H9 (cell line): ENCODE results near the gene GARRE1. TPM values are rescaled to one million over a fixed set of nuclear protein-coding genes. Genes with fewer than 3 reads are reported as not detected.
A peak's percentile ranks its signal among the peaks of the same experiment; 100 is the strongest.

Experiments used
- DNase-seq: peaks from one replicate; pipeline ENCODE4 v3.0.0-alpha.2; 2017
- H2AFZ ChIP-seq: one replicate; pipeline ENCODE4 v1.6.1; 2013; ENCODE audit warnings: mild to moderate bottlenecking, low read length, control low read depth, moderate library complexity
- H2AK5ac ChIP-seq: 2 replicates; pipeline ENCODE4 v1.6.1; 2013; ENCODE audit warnings: low read length, control low read depth, mixed read lengths; ENCODE audit not compliant: insufficient read length
- H2BK120ac ChIP-seq: one replicate; pipeline ENCODE4 v1.6.1; 2013; ENCODE audit warnings: low read depth, mild to moderate bottlenecking, low read length, control low read depth, inconsistent platforms; ENCODE audit not compliant: poor library complexity, severe bottlenecking
- H2BK12ac ChIP-seq: 2 replicates; pipeline ENCODE4 v1.6.1; 2013; ENCODE audit warnings: low read length, control low read depth, mixed read lengths, low read depth; ENCODE audit not compliant: insufficient read length
- H2BK15ac ChIP-seq: 2 replicates; pipeline ENCODE4 v1.6.1; 2013; ENCODE audit warnings: low read depth, low read length, control low read depth
- H2BK20ac ChIP-seq: one replicate; pipeline ENCODE4 v1.6.1; 2013; ENCODE audit warnings: low read depth, mild to moderate bottlenecking, low read length, control low read depth, inconsistent platforms; ENCODE audit not compliant: poor library complexity, severe bottlenecking
- H2BK5ac ChIP-seq: 2 replicates; pipeline ENCODE4 v1.6.1; 2013; ENCODE audit warnings: low read length, control low read depth, mixed read lengths; ENCODE audit not compliant: insufficient read length
- H3K14ac ChIP-seq: 2 replicates; pipeline ENCODE4 v1.6.1; 2013; ENCODE audit warnings: low read length, control low read depth; ENCODE audit not compliant: insufficient read depth
- H3K18ac ChIP-seq: 2 replicates; pipeline ENCODE4 v1.6.1; 2013; ENCODE audit warnings: low read depth, mild to moderate bottlenecking, mixed read lengths, low read length, control low read depth; ENCODE audit not compliant: insufficient read length
- H3K23ac ChIP-seq: 2 replicates; pipeline ENCODE4 v1.6.1; 2013; ENCODE audit warnings: low read length, control low read depth, mixed read lengths, low read depth; ENCODE audit not compliant: insufficient read length
- H3K23me2 ChIP-seq: 2 replicates; pipeline ENCODE4 v1.6.1; 2013; ENCODE audit warnings: low read depth, mild to moderate bottlenecking, mixed read lengths, low read length, control low read depth; ENCODE audit not compliant: insufficient read length, poor library complexity, severe bottlenecking
- H3K27ac ChIP-seq: 2 replicates; pipeline ENCODE4 v1.5.1; 2013; ENCODE audit warnings: low read length, control low read depth, mixed read lengths, low read depth; ENCODE audit not compliant: insufficient read length
- H3K27me3 ChIP-seq: 2 replicates; pipeline ENCODE4 v1.6.1; 2013; ENCODE audit warnings: low read length, control low read depth, inconsistent platforms; ENCODE audit not compliant: insufficient read depth
- H3K4ac ChIP-seq: 2 replicates; pipeline ENCODE4 v1.6.1; 2013; ENCODE audit warnings: low read depth, mild to moderate bottlenecking, control low read depth, inconsistent platforms, low read length, moderate library complexity
- H3K4me1 ChIP-seq: 2 replicates; pipeline ENCODE4 v1.6.1; 2013; ENCODE audit warnings: low read length, control low read depth, inconsistent platforms; ENCODE audit not compliant: insufficient read depth
- H3K4me2 ChIP-seq: 2 replicates; pipeline ENCODE4 v1.6.1; 2013; ENCODE audit warnings: low read length, control low read depth, mixed read lengths; ENCODE audit not compliant: insufficient read length, insufficient read depth
- H3K56ac ChIP-seq: 2 replicates; pipeline ENCODE4 v1.6.1; 2013; ENCODE audit warnings: low read depth, mild to moderate bottlenecking, mixed read lengths, low read length, control low read depth; ENCODE audit not compliant: insufficient read length
- H3K79me1 ChIP-seq: 2 replicates; pipeline ENCODE4 v1.6.1; 2013; ENCODE audit warnings: low read depth, mild to moderate bottlenecking, moderate library complexity, low read length, control low read depth, inconsistent platforms; ENCODE audit not compliant: insufficient read depth, poor library complexity, severe bottlenecking
- H3K79me2 ChIP-seq: 2 replicates; pipeline ENCODE4 v1.6.1; 2013; ENCODE audit warnings: low read length, control low read depth, inconsistent platforms; ENCODE audit not compliant: insufficient read depth
- H3K9ac ChIP-seq: 2 replicates; pipeline ENCODE4 v1.6.1; 2013; ENCODE audit warnings: low read length, control low read depth, mixed read lengths; ENCODE audit not compliant: insufficient read length; ENCODE audit errors: extremely low read depth
- H3K9me3 ChIP-seq: one replicate; pipeline ENCODE4 v1.6.1; 2013; ENCODE audit warnings: low read depth, low read length, inconsistent platforms; ENCODE audit not compliant: control insufficient read depth
- H3T11ph ChIP-seq: one replicate; pipeline ENCODE4 v1.6.1; 2013; ENCODE audit warnings: mild to moderate bottlenecking, low read length, control low read depth, inconsistent platforms
- H4K20me1 ChIP-seq: one replicate; pipeline ENCODE4 v1.6.1; 2013; ENCODE audit not compliant: control insufficient read depth, insufficient read length, insufficient read depth
- H4K5ac ChIP-seq: 2 replicates; pipeline ENCODE4 v1.6.1; 2013; ENCODE audit warnings: low read depth, mild to moderate bottlenecking, mixed read lengths, low read length, control low read depth; ENCODE audit not compliant: insufficient read length
- H4K8ac ChIP-seq: replicated peaks from 2 replicates; pipeline ENCODE4 v1.6.1; 2013; ENCODE audit warnings: low read length, control low read depth, mixed read lengths, low read depth; ENCODE audit not compliant: insufficient read length
- H4K91ac ChIP-seq: 2 replicates; pipeline ENCODE4 v1.6.1; 2013; ENCODE audit warnings: low read depth, mild to moderate bottlenecking, moderate library complexity, mixed read lengths, low read length, control low read depth; ENCODE audit not compliant: insufficient read length
- H3K27ac Mint-ChIP-seq, 3 experiments: 2 replicates in 2 of 3; 3 replicates in 1 of 3; pipeline ENCODE4 v1.8.0; 2020 to 2021; ENCODE audit warnings: mixed read lengths in 3 of 3, mild to moderate bottlenecking in 1 of 3, moderate library complexity in 1 of 3
- H3K27me3 Mint-ChIP-seq: 2 replicates; pipeline ENCODE4 v1.8.0; 2021; ENCODE audit warnings: low read depth, mild to moderate bottlenecking, moderate library complexity, mixed read lengths
- H3K36me3 Mint-ChIP-seq, 3 experiments: 2 replicates in 2 of 3; 3 replicates in 1 of 3; pipeline ENCODE4 v1.8.0; 2020 to 2021; ENCODE audit warnings: low read depth in 3 of 3, mixed read lengths in 3 of 3; ENCODE audit not compliant: insufficient read depth in 1 of 3
- H3K4me1 Mint-ChIP-seq, 2 experiments: 2 replicates each; pipeline ENCODE4 v1.8.0; 2020; ENCODE audit warnings: mixed read lengths in 2 of 2
- H3K4me3 Mint-ChIP-seq, 2 experiments: 2 replicates in 1 of 2; 3 replicates in 1 of 2; pipeline ENCODE4 v1.8.0; 2020 to 2021; ENCODE audit warnings: mild to moderate bottlenecking in 2 of 2, mixed read lengths in 2 of 2, moderate library complexity in 1 of 2
- H3K9me3 Mint-ChIP-seq, 2 experiments: 2 replicates in 1 of 2; 3 replicates in 1 of 2; pipeline ENCODE4 v1.8.0; 2020; ENCODE audit warnings: mild to moderate bottlenecking in 2 of 2, mixed read lengths in 2 of 2, moderate library complexity in 1 of 2
- CTCF ChIP-seq: fragments of 200-600 bp; sonication (generic); conservative IDR thresholded peaks from 3 replicates; pipeline ENCODE4 v1.8.0; 2021; ENCODE audit warnings: antibody characterized with exemption, mild to moderate bottlenecking
- WGBS: extraction: QIAGEN DNeasy Blood & Tissue Kit; methylation state at CpG from one replicate; pipeline ENCODE4 v1.1.7; 2013; ENCODE audit warnings: missing lambda C conversion rate, low lambda C conversion rate, mixed read lengths; ENCODE audit not compliant: insufficient read length; ENCODE audit errors: extremely low coverage; 5-methylcytosine and 5-hydroxymethylcytosine counted together
- total RNA-seq: library from RNA; stranded (reverse); gene quantifications from 2 replicates; pipeline ENCODE4 v1.2.1, GENCODE V29; 2021

The GARRE1 gene
- total RNA-seq, 1 experiment from 2014 or later, result 24.1 TPM

- H4K5ac ChIP-seq, result no peak overlapping the region
- no peaks in the 10 kb centered on the region for H3K27me3 Mint-ChIP-seq
- no peak overlapping the region for H3T11ph ChIP-seq
- no peaks in the 10 kb centered on the region for H3K27me3 ChIP-seq
- peak overlapping the region; percentile 11 to 16; a peak in 2 of 5 replicates for H3K4me3 Mint-ChIP-seq
- no peak overlapping the region for H2BK120ac ChIP-seq
- H3K14ac ChIP-seq, result no peak overlapping the region
- no peaks in the 10 kb centered on the region for H3K23me2 ChIP-seq
- no peak overlapping the region for H2BK5ac ChIP-seq
- peak overlapping the region in 2 of 3 experiments; percentile 55 to 94; a peak in 5 of 7 replicates for H3K27ac Mint-ChIP-seq
- no peak overlapping the region for H4K8ac ChIP-seq
- no peaks in the 10 kb centered on the region for H3K79me1 ChIP-seq
- no peak overlapping the region for H2BK12ac ChIP-seq
- no peak overlapping the region for H2AFZ ChIP-seq
- no CpG with 5 or more reads among the region's 2 CpGs for WGBS
- no peak overlapping the region for H3K56ac ChIP-seq
- H3K23ac ChIP-seq, result no peak overlapping the region
- peak overlapping the region; percentile 9 for H3K4me2 ChIP-seq
- peaks cover 7% of the 10 kb centered on the region; the same call in 1 of the 2 replicates for H3K4me1 ChIP-seq
- peaks cover 46 to 92% (median 87%) of the 10 kb centered on the region in 3 experiments; a peak in 6 of 7 replicates for H3K36me3 Mint-ChIP-seq
- no peak overlapping the region for H2BK15ac ChIP-seq
- no peak for TF ChIP-seq CTCF
- DNase-seq, result no peak
- H2AK5ac ChIP-seq, result no peak overlapping the region
- peak overlapping the region; percentile 67 for H3K27ac ChIP-seq
- H3K9ac ChIP-seq, result no peak overlapping the region
- H4K91ac ChIP-seq, result no peak overlapping the region
- no peak overlapping the region for H2BK20ac ChIP-seq
- no peaks in the 10 kb centered on the region for H3K9me3 ChIP-seq
- H3K18ac ChIP-seq, result no peak overlapping the region
- peaks cover 37% of the 10 kb centered on the region in 2 experiments for H3K4me1 Mint-ChIP-seq
- no peaks in the 10 kb centered on the region for H3K79me2 ChIP-seq
- H3K9me3 Mint-ChIP-seq, result no peaks in the 10 kb centered on the region
- H4K20me1 ChIP-seq, result peaks cover 4% of the 10 kb centered on the region
- H3K4ac ChIP-seq, result no peak overlapping the region
Observed at GRCh38 chr19:34224996-34225658, 29.2 kb upstream of the GARRE1 start.
